Epidermal melanocyte (primary cell): ENCODE measurements around the gene ZBTB5.
"Not testable (repeated sequence)": the region's sequence is repeated elsewhere in the genome, so short reads cannot be mapped to it uniquely, and the experiment has no call there.

Experiments
- DNase-seq: peaks from one replicate; pipeline ENCODE4 v3.0.0; 2011; ENCODE audit warnings: low spot score; ENCODE audit not compliant: insufficient read length

The ZBTB5 gene, protein sequence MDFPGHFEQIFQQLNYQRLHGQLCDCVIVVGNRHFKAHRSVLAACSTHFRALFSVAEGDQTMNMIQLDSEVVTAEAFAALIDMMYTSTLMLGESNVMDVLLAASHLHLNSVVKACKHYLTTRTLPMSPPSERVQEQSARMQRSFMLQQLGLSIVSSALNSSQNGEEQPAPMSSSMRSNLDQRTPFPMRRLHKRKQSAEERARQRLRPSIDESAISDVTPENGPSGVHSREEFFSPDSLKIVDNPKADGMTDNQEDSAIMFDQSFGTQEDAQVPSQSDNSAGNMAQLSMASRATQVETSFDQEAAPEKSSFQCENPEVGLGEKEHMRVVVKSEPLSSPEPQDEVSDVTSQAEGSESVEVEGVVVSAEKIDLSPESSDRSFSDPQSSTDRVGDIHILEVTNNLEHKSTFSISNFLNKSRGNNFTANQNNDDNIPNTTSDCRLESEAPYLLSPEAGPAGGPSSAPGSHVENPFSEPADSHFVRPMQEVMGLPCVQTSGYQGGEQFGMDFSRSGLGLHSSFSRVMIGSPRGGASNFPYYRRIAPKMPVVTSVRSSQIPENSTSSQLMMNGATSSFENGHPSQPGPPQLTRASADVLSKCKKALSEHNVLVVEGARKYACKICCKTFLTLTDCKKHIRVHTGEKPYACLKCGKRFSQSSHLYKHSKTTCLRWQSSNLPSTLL

DNA sequence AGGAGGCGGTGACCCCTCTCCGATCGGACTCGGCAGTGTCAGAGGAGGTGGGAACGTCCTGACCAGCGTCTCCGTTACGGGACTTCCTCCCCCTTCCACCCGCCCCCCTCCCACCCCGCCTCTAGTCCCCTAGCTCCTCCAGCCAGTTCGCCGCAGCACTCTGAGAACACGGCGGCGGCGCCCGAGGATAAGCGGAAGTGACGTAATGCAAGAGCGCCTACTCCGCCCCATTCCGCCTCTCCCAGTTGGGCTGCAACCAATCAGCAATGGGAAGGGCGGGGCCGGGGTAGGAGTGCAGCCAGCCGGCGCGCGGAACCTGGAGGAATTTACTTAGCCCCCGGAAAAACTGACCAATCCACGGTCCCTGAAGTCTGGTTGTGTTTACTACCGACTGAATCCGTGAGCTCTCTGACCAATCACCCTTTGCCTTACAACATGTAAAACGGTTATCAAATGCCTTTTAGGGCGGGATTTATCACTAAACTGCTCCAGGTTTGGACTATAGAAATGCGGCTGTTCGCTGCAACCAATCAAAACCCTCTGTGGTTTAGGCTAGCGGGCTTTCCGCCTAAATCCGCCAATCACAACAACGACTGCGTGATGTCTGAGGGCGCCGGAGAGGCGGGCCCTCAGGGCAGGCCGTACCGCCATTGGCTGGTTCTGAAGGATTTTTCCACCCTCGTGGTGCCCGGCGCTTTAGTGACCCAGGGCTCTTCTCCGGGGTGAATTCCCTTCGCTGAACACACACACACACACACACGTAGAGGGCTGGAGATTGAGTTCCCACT lies at the start of gene ZBTB5:
TSS of gene ZBTB5 (minus strand) at position 202 of the 788 bp plus-strand sequence. CDS start 22,899 bp downstream, outside the sequence.
- DNase-seq: peak; percentile 91

DNA sequence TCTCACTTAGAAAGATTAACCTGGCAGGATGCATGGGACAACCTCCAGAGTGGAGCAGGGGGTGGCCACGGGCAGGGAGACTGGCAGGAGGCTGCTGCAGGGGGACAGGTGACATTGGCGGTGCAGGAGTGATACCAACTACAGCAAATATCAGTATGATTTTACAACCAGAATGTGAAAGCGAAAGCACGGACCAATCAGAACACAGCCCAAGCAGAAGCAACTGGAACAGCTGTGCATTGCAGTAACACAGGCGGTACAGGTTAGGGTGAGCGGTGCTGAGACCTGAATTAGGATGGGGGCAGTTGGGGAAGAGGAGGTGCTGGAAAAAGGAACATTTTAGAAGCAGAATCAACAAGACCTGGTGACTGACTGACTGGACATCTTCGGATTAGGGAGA lies 49.7 kb upstream of the ZBTB5 start:
- no peak for DNase-seq

DNA sequence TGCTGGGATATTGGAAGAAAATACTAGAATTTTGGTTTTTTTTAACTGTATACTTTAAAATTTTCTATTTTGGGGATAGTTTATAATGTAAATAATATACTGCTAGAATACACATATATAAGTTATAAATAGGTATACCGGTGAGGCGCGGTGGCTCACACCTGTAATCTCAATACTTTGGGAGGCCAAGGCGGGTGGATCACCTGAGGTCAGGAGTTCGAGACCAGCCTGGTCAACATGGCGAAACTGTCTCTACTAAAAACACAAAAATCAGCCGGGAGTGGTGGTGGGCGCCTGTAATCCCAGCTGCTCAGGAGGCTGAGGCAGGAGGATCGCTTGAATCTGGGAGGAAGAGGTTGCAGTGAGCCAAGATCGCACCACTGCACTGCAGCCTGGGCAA lies 49.2 kb upstream of the ZBTB5 start:
- not testable (repeated sequence) for DNase-seq

DNA sequence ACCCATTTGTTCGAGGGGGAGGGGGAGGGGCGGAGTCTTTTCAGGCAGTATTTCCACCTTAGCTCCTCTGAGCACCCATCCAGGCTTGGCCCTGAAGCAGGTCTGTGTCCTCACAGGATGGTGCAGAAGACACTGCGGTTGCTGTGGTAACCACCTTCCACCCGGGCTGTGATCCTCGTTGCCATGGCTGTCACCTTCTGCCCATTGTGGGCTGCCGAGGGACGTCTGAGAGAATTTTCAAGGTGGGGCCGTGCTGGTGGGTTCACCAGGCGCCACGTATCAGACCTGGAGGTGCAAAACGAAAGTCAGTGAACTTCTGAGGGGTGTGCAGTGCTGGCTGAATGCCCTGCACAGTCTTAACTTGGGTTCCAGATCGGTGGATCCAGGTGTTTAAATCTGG lies 47.2 kb upstream of the ZBTB5 start:
- no peak for DNase-seq

DNA sequence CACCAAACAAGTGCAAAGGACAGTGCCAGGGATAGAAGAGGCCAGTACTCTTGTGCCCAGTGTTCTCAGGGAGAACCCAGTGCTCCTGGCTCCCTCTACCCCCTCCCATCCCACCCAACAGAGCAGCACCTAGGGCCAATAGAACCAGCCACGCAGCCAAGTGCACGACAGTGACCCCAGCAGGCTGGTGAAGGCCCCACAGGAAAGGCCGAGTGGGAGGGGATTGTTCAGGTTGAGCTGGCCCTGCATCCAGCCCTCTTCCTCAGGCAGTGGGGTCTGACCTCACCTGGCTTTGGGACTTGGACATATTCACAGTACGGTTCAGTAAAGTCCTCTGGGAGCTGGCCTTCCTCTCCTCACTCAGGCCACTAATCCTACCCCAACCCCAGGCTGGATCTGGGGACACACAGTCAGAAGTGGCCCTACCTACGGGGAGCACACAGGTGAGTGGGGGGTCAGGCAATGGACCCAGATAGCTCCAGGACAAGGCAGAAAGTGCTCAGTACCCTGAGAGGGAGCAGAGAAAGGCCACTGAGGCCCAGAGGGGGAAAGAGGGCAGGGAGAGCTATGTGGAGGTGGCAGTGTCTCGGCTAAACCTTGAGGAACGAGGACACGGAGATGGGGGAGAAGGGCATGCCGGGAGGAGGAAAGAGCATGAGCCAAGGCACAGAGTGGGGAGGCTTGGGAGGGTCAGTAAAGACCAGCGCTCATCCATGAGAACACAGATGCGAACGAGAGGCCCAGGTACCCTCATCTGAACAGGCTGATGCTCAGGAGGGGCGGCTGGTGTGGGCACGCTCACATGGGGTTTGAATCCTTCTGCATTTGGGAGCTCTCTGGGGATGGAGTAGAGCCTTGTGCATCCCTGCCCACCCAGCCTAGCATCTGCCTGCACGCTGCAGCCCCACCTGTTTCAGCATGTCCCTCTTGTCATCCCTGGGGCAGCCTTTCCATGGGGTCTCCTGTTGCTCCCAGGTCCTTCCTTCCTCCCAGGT lies 46.1 kb upstream of the ZBTB5 start:
- DNase-seq: no peak

DNA sequence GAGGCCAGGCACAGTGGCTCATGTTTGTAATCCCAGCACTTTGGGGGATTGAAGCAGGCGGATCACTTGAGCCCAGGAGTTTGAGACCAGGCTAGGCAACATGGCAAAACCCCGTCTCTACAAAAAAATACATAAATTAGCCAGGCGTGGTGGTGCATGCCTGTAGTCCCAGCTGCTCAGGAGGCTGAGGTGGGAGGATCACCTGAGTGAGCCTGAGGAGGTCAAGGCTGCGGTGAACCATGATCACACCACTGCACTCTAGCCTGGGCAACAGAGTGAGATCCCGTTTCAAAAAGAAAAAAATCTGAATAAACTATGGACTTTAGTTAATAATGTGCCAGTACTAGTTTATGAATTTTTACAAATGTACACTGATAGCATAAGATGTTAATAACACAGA lies 44.8 kb upstream of the ZBTB5 start:
- DNase-seq: not testable (repeated sequence)

DNA sequence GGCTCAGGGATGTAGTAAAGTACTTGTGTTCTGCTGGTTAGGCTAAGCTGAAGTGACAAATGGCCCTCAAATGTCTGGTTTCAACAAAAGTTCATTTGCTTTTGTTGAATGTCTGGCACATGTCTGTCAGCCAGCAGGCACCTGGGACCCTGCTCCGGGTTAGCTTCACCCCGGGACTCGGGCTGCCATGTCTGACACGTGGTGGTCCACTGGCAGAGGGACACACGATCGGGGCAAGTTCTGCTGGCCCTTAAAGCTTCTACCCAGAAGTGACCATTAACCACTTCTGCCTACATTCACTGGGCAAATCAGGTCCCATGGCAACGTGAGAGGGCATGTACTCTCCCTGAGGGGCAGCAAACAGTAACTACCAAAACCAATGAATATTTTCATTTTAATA lies 44.3 kb upstream of the ZBTB5 start:
- no peak for DNase-seq

DNA sequence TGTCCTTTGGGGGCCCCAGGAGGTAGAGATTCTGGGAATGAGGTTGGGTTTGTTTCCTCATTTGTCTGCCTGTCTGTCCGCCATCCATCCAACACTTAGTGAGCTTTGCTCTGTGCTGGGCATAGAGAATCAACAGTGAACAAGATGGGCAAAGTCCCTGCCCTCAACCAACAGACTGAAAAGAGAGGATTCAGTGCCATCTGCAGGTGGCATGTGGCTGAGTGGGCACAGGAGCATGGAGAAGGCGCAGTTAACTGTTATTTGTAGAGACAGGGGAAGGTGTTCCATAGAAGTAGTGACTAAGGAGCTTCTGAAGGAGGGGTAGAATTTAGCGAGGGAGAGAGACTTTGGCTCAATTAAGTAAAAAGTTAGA lies 43.6 kb upstream of the ZBTB5 start:
- no peak for DNase-seq

DNA sequence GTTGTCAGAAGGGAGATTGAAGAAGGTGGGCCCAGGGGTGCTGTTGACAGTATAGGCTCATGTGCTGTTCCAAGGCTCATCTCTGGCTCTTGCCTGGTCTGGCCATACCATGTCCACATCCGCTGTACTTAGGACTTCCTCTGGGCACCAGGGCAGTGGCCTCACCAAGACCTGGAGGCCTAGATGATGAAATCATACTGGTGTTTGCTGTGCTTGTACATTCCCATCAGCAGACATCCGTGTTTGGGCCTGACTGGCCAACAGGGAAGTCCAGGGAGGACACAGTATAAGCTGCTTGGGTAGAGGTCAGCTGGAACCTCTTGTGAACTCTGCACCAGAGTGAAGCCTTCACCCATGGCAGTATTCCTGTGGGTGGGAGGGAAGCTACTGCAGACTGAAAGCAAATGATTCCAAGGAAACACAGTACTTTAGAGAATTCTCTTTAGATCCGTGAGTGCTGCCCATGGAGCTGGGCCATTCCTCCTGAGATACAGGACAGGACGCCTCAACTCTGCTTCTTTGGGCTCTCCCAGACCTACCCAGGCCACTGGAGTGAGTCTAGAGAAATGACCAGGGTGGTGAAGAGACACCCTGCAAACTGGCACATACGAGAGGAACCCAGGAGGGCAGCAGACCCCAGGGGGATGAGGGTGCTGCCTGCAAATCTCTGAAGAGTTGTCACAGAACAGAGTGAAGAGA lies 43.0 kb upstream of the ZBTB5 start:
- DNase-seq: no peak

DNA sequence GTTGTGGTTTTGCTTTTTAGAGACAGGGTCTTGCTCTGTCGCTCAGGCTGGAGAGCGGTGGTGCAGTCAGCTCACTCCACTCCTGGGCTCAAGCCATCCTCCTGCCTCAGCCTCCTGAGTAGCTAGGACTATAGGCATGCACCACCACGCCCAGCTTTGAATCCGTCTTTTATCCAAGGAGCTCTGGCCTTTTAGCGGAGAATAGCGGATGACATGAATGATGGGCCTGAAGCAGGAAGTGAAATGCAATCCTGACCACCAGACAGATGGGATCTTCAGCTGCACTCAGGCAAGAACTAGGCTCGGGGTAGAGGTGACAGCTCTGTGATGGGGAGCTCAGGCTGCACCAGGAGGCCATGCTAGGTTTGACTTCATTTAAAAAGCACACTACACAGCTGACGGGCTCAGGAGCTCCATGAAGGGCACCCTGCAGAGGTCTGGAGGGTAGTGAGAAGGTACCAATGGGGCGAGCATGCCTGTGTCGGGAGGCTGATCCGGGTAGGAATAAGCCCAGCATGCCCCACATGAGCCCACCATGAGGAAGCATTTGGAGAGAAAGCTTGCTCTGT lies 42.4 kb upstream of the ZBTB5 start:
- no peak for DNase-seq

DNA sequence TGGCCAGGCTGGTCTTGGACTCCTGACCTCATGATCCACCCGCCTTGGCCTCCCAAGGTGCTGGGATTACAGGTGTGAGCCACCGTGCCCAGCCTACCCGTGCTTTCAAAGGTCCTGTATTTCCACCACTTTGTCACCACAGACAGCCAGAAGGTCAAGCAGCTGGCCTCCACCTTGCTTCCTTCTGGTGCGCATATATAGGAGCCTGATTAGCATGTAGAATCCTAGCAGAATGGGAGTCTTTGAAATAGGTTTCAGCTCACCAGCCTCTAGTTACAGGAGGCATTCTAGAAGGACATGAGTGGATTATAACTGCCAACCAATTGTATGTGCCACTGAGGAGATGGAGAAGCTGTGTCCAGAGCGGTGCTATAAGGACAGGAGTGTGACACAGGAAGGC lies 39.4 kb upstream of the ZBTB5 start:
- DNase-seq: no peak

DNA sequence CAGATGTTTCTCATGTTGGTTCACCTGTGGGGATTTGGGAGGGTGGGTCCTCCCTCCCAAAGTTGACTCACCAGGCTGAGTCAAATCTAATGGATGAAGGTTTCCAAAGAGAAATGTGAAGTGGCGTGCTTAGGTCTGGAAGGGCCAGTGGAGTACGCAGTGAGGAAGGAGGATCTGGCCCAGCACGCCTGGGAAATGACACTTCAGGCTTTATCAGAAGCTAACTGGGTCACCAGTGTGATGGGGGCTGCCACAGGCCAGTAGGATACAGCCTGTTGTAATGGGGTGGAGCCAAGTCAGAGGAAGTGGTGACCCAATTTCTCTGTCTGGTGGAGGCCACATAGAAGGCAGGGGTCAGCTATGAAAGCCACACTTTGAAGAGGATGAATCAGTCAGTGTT lies 38.5 kb upstream of the ZBTB5 start:
- no peak for DNase-seq

DNA sequence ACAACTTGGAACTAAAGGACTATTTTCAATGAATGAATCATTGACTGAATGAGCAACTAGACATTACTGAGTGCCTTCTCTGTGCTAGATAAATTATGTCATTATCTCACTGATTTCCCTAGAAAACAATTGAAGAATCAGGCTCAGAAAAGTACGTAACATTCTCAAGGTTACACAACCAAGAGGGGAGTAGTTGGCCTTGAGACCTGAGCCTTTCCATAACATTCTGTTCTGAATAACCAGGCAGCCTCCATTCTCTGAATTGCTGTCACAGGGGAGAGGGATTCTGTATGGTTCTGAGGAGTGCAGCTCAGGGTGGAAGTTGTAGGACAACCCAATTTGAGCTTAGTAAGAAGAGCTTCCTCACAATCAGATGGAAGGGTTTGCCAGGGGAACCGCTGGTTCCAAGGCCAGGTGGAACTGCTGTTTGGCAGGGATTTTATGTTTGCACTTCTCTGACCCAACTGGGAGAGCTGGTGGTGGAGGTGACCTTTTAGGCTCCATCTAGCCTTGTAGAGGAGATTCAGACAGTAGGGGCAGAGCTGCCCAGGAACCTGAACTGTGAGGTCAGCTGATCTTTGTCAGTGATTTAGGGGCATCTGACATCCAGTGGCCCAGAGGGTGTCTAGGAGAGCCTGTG lies 36.8 kb upstream of the ZBTB5 start:
- no peak for DNase-seq

DNA sequence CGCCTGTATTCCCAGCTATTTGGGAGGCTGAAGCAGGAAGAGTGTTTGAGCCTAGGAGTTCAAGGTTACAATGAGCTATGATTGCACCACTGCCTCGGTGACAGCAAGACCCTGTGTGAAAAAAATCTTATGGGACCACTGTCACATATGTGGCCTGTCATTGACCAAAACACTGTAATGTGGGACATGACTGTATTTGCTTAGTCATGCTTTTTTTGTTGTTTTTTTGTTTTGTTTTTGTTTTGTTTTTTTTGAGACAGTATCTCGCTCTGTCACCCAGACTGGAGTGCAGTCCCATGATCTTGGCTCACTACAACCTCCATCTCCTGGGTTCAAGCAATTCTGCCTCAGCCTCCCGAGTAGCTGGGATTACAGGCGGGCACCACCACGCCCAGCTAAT lies 34.0 kb upstream of the ZBTB5 start:
- no peak for DNase-seq

DNA sequence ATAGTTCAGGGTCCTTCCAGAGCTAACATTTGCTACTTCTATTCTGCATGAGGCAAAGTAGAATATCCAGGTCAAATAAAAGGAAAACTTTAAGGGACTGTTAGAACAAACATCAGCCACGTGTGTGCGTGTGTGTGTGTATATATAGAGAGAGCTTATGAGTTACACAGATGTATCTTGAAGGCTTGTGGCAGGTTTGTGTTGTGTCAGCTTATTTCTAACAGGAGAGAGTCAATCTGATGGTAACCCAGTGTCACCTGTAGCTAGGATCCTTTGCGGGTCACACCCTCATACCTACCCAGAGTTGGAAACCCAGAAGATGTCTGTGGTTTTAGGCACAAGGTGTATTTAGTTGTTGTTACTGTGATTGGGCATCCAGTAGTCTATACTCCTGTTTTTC lies 33.2 kb upstream of the ZBTB5 start:
- DNase-seq: no peak

DNA sequence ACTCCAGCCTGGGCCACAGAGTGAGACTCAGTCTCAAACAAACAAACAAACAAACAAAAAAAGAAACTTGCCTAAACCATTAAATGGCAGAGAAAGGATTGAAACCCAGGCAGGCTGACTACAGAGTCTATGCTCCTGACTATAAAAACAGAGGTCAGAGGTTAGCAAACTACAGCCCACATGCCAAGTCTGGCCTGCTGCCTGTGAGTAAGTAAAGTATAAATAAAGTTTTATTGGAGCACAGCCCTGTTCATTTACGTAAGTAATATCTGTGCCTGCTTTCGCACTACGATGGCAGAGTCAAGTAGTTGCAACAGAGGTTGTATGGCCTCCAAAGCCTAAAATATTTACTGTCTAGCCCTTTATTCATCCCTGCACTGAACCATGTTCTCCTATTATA lies 32.1 kb upstream of the ZBTB5 start:
- DNase-seq: no peak

DNA sequence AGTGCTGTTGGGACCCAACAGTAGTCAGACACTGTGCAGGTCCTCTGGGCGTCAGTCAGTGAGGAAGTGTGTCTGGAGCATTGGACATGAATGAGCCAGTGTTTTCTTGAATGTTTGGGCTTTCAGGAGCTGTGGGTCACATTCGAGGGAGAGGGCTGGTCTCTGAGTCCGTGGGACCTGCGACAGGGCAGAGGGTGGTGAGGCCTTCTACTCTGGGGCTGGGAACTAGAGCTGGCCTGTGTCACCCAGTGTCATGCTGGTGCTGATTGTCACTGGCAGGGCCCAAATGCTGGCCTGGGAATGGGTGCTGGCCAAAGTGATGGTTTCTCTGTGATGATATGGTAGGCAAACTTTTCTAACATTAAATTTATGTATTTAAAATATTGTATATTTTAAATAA lies 30.8 kb upstream of the ZBTB5 start:
- DNase-seq: no peak

DNA sequence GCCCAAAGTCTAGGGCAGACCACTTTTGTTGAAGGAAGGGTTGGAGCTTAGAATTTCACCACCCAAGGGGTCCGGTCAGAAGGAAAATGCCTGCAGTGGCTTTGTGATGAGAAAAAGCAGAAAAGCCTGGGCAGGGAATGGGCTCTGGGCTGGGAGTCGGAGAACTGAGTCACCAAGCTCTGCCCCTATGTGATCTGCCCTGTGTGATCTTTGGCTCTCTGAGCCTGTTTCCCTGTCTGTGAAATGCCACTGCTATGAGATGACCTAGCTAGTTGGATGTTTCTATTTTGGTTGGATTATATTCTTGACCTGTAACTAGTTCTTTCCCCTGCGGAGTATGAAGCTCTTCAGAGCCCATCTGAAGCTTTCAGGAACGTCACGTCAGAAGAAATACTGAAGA lies 30.3 kb upstream of the ZBTB5 start:
- no peak for DNase-seq

DNA sequence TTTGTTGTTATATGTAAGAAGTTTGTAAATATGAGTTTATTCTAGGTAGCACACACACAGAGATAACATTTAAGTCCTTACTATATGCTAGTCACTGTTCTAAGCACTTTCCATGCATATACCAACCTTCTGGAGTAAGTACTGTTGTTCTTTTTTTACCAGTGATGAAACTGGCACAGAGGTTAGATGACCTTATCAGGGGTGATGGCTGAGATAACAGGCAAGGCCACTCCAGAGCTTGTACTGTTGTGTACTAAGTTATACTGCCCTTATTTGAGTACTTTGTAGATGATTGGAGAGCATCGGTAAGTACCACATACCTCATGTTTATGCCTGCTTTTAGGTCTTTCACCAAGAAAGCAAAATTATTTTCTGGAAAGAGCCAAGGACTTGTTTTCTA lies 26.7 kb upstream of the ZBTB5 start:
- no peak for DNase-seq
